Duodenal mucosa (tissue), 2 donors: Measurements from ENCODE around the gene TACC2.
A peak's percentile ranks its signal among the peaks of the same experiment; 100 is the strongest.

ENCODE experiments used
- H3K27ac ChIP-seq: one replicate; pipeline ENCODE4 v1.7.0; 2013; ENCODE audit warnings: low read depth, low read length
- H3K27me3 ChIP-seq, 2 donors: one replicate each; pipeline ENCODE4 v1.7.0; 2013; ENCODE audit warnings: low read length in 2 of 2, control low read depth in 1 of 2; ENCODE audit not compliant: insufficient read depth in 2 of 2, control insufficient read depth in 1 of 2
- H3K36me3 ChIP-seq, 2 donors: one replicate each; pipeline ENCODE4 v1.7.0; 2013; ENCODE audit warnings: low read length in 2 of 2, control low read depth in 1 of 2; ENCODE audit not compliant: insufficient read depth in 2 of 2, control insufficient read depth in 1 of 2
- H3K4me1 ChIP-seq, 2 donors: one replicate each; pipeline ENCODE4 v1.7.0; 2013; ENCODE audit warnings: low read length in 2 of 2, control low read depth in 1 of 2; ENCODE audit not compliant: insufficient read depth in 2 of 2, control insufficient read depth in 1 of 2
- H3K4me3 ChIP-seq, 2 donors: one replicate each; pipeline ENCODE4 v1.7.0; 2013; ENCODE audit warnings: low read length in 2 of 2, low read depth in 1 of 2
- H3K9ac ChIP-seq, 2 donors: one replicate each; pipeline ENCODE4 v1.7.0; 2013; ENCODE audit warnings: low read length in 2 of 2, low read depth in 1 of 2
- H3K9me3 ChIP-seq, 2 donors: one replicate each; pipeline ENCODE4 v1.7.0; 2013; ENCODE audit warnings: low read length in 2 of 2, control low read depth in 1 of 2; ENCODE audit not compliant: control insufficient read depth in 1 of 2

TACC2 gene

DNA sequence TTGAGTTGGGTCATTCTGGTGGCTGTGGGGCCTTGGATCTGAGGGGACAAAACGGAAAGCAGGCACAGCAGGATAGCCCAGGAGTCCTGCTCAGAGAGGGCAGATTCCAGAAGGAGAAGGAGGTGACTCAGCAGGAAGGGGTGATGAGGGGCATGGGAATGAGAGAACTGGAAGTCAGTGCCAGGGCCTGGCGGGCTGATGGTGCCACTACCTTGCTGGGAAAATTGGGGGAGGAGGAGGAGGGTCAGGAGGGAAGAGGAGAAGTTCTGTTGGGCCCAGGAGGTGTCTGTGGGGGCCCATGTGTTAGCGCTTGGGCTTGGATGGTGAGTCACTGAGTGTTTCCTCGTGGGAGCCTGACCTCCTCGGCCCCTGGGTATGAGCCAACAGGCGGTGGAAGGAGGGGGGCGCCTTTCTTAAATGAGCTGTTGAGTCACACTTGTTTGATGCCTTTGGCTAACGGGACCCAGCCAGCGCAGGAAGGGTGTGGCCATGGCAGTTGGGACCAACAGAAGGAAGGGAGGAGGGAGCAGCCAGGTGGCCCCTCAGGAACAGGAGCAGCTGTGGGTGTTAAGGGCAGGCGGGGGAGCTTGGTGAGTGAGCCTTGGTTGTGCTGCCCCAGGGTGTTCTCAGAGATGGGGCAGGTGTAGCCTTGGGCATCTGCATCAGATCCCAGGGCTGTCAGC lies 152.1 kb downstream of the TACC2 start:
- Histone ChIP-seq H3K4me3 (no peak overlapping the region), H3K4me1 (peaks cover 6 to 14% of the 10 kb centered on the region in 2 donors), H3K36me3 (peaks cover 19 to 29% of the 10 kb centered on the region in 2 donors), H3K27me3 (no peaks in the 10 kb centered on the region), H3K9ac (no peak overlapping the region), H3K27ac (no peak overlapping the region), H3K9me3 (peaks cover 0 to 4% of the 10 kb centered on the region in 2 donors)

DNA sequence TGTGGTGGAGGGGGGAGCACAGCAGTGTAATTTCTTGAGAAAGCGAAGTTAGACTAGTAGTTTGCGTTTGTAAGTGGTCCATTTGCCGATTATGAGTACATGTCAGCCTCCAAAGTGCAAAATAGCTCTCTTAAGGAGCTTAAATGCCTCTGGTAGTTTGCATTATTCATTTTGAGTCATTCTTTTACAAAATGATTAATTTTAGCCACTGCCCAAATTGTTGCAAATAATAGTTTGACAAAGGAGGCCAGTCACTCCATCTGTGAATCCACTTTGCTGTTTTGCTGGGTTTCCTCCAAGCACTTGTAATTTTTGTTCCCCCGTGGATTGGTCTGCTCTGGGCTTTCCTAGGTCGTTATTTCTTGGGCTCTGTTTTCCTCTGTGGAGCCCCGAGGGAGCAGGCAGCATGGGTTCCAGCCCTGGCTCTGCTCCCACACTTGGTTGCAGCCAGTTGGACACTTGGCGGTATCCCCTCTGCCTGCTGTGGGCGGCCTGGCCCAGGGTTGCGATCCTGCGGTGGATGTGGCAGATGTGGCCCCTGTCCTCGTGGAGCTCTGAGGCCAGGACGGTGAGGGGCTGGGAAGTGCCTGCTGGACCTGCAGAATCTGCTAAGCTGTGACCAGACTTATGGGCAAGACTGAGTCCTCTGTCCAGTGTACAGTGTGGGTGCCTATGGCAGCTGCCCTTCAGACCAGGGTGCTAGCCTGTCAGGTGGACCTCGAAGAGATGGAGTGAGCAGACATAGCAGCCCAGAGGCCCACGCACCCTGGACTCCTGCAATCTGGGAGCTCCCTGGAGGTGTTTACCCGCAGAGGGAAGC lies 153.1 kb downstream of the TACC2 start:
- Histone ChIP-seq H3K9ac (no peak overlapping the region), H3K9me3 (peaks cover 0 to 4% of the 10 kb centered on the region in 2 donors), H3K4me1 (peaks cover 6 to 14% of the 10 kb centered on the region in 2 donors), H3K27me3 (no peaks in the 10 kb centered on the region), H3K27ac (no peak overlapping the region), H3K4me3 (no peak overlapping the region), H3K36me3 (peaks cover 19 to 29% of the 10 kb centered on the region in 2 donors)

DNA sequence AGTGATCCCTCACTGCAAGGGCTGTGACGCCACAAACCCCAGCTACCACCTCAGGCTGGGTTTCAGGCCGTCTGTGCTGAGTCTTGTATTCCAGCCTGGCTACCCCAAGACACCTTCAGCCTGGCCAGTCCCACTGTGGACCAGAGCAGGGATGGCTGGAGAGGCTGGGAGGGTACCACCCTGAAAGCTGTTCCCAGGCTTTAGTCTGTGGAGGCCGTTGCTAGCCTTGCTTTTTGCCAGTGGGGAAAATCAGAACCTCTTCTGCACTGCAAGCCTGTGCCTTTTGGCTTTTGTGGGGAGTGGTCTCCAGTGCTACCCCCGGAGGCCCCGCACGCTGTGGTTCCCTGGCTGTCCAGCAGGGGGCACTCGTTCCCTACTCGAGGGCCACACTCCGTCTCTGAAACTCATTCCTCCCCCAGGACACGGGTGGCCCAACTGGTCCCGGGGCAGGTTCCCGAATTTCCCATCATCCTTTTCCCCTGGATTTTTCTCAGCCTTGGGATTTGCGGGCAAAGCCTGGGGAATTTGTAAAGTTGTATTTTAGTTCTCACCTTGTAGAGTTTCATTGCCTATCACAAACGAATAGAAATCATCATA lies 153.8 kb downstream of the TACC2 start:
- no peaks in the 10 kb centered on the region for H3K27me3 ChIP-seq
- H3K4me3 ChIP-seq: no peak overlapping the region
- H3K36me3 ChIP-seq: peaks cover 16 to 25% of the 10 kb centered on the region in 2 donors
- peaks cover 0 to 4% of the 10 kb centered on the region in 2 donors for H3K9me3 ChIP-seq
- H3K9ac ChIP-seq: no peak overlapping the region
- H3K27ac ChIP-seq: no peak overlapping the region
- H3K4me1 ChIP-seq: peaks cover 6 to 14% of the 10 kb centered on the region in 2 donors

DNA sequence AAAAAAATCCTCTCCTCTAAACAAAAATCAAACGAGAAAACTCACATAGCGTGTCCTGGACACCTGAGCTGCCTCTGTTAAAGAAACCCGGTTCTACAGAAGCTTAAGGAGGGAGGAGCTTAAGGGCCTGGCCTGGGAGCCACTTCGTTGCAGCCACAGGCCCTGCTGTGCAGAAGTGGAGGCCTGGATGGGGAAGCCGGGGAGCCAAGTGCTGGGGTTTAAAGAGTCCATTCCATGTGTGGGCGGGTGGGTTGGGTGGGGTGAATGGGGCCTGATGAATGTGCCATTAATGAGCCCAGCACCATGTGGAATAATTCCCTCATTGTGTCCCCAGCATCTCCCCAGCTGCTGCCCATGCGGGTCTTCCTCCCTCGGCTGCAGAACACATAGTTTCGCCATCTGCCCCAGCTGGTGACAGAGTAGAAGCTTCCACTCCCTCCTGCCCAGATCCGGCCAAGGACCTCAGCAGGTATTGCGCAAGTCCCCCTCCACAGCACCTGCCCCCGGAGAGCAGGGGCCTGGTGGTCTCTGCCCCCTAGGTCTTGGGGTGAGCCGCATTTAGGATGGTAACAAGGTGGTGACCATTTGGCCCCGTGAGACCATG lies 154.4 kb downstream of the TACC2 start:
- Histone ChIP-seq H3K27me3 (no peaks in the 10 kb centered on the region), H3K36me3 (peaks cover 16 to 25% of the 10 kb centered on the region in 2 donors), H3K4me1 (peaks cover 6 to 14% of the 10 kb centered on the region in 2 donors), H3K9ac (no peak overlapping the region), H3K4me3 (no peak overlapping the region), H3K27ac (no peak overlapping the region), H3K9me3 (peaks cover 0 to 4% of the 10 kb centered on the region in 2 donors)

DNA sequence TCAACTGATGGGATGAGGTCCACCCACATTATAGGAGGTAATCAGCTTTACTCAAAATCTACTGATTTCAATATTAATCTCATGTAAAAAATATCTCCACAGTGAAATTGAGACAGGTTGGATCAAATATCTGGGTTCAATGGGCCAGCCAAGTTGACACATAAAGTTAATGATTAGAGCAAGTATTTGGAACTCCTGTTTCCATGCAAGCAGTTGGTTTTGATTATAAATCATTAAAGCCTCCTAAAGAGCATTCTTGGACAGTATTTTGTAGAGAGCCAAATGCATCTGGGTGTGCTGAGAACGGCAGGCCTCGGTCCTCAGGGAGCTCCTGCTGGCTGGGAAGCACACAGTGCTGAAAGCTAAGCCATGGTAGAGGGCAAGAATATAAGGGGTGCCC lies 155.2 kb downstream of the TACC2 start:
- Histone ChIP-seq H3K4me1 (peaks cover 6 to 14% of the 10 kb centered on the region in 2 donors), H3K27ac (no peak overlapping the region), H3K36me3 (peaks cover 16 to 22% of the 10 kb centered on the region in 2 donors)

DNA sequence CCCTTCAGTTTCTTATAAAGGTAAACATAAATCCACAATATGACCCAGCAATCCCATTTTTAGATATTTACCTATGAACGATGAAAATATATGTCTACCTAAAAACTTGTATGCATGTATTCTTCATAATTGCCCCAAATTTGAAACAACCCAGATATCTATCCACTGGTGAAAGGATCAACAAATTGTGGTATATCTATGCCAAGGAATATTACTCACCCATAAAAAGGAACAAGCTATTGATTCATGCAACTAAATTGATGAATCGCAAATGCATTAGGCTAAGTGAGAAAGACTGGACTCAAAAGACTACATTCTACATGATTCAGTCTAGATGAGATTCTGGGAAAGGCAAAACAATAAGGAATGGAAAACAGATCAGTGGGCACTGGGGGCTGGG lies 156.2 kb downstream of the TACC2 start:
- Histone ChIP-seq H3K36me3 (peaks cover 16 to 19% of the 10 kb centered on the region in 2 donors), H3K9me3 (peaks cover 0 to 4% of the 10 kb centered on the region in 2 donors), H3K9ac (no peak overlapping the region), H3K4me3 (no peak overlapping the region), H3K27ac (no peak overlapping the region), H3K27me3 (no peaks in the 10 kb centered on the region), H3K4me1 (peaks cover 9 to 14% of the 10 kb centered on the region in 2 donors)

More for the DNA sequence above, 155.2 kb downstream of the TACC2 start:
- no peak overlapping the region for H3K4me3 ChIP-seq
- H3K9me3 ChIP-seq: peaks cover 0 to 4% of the 10 kb centered on the region in 2 donors
- no peak overlapping the region for H3K9ac ChIP-seq
- no peaks in the 10 kb centered on the region for H3K27me3 ChIP-seq

DNA sequence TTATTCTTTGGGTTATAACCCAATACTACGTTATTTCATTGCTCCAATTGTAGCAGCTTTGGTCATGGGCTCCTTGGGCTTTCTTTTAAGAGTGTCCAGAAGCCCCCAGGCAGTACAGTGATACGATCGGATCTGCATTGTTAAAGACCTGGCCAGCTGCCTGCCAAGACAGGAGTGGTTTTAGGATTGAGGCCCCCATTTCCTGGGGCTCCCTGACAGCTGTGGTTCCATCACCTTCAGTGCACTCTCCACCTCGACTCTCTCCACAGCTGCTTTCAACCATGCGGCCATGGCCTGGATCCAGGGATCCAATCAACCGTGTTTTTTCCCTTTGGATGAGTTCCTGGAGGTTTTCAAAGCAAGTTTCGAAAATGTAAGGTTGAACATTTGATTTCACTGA lies 158.7 kb downstream of the TACC2 start:
- Histone ChIP-seq H3K9me3 (peaks cover 0 to 4% of the 10 kb centered on the region in 2 donors), H3K4me3 (no peak overlapping the region), H3K36me3 (peaks cover 16 to 21% of the 10 kb centered on the region in 2 donors), H3K4me1 (peaks cover 0 to 4% of the 10 kb centered on the region in 2 donors), H3K27ac (no peak overlapping the region), H3K27me3 (no peaks in the 10 kb centered on the region), H3K9ac (no peak overlapping the region)

DNA sequence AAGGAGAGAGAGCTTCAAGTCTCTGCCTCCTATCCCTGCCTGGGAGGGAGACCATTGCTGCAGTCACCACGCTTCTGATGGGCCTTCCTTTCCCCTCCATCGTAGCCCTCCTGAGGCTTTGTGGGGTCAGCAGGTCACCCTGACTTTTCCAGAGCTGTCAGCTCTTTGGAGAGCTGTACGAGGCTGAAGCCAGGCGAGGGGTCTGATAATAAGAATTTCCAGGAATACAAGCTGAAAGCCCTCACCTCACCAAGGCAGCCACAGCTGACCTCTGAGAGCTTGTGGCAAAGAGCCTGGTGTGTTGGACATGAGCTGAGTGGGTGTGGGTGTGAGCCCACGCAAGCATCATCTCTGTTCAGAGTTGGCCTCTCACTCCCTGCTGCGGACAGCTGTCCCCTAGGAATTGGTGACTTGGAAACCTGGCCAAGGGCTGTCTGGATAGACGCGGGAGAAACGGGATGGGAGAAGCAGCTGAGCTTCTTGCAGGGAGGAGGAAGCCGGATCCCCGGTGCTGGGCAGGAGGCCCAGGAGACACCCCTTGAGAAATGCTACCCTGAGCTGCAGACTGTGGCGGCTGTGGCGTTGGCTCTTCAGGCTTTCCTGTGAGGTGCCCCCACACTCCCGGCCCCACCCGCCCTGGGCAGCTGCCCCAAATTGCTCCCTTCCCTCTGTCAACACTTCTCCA lies 160.1 kb downstream of the TACC2 start:
- H3K9me3 ChIP-seq: peaks cover 0 to 4% of the 10 kb centered on the region in 2 donors
- H3K27ac ChIP-seq: no peak overlapping the region
- H3K4me1 ChIP-seq: peaks cover 0 to 4% of the 10 kb centered on the region in 2 donors
- H3K9ac ChIP-seq: no peak overlapping the region
- no peaks in the 10 kb centered on the region for H3K27me3 ChIP-seq
- peaks cover 16 to 18% of the 10 kb centered on the region in 2 donors for H3K36me3 ChIP-seq
- H3K4me3 ChIP-seq: no peak overlapping the region

DNA sequence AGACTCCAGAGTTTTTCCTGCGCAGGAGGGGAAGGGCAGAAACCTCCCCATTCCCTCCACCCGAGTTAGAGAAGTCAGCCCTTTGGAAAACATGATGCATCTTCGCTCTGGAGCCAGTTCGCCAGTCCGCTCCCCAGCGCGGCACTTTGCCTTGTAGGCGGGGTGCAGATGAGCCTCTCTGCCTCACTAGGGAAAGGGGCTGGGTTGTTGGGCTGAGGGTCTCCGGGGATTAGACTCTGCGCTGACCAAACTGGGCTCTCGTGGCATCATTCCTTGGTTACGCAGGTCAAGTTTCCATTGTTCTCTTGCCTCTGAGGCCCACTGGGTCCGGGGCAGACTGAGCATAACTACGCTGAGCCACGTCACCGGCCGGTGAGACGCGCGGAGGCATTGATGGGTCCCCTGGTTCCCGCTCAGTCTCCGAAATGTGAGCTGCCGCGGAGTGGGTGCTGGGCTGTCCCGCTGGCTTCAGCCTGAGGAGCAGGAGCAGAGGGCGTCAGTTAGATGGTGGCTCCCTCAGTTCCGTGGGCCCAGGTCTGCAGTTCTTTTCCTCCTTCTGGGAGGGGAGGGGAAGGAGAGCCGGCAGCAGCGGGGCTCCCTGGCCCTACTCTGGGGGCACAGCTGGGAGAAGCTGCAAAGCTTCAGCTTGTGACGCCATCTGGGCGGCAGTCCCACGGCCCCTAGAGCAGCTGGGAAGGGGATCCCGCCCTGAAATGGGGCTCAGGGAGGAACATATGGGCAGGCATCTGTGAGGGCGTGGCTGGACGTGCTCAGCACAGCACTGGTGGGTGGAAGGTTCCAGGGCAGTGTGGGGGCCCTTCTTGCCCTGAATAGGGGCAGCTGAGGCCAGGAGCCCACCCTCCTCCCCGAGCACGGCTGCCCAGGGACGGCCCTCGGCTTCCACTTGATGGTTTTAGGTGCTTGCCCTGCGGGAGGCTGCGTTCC lies 160.9 kb downstream of the TACC2 start:
- peak overlapping the region; percentile 10 for H3K27ac ChIP-seq
- H3K27me3 ChIP-seq: no peaks in the 10 kb centered on the region
- peaks cover 11% of the 10 kb centered on the region in 2 donors for H3K36me3 ChIP-seq
- H3K9me3 ChIP-seq: peaks cover 0 to 3% of the 10 kb centered on the region in 2 donors
- H3K4me1 ChIP-seq: peaks cover 0 to 4% of the 10 kb centered on the region in 2 donors
- H3K4me3 ChIP-seq: no peak overlapping the region
- no peak overlapping the region for H3K9ac ChIP-seq
